ENCODE measurements around the gene NRM.
A peak's percentile ranks its signal among the peaks of the same experiment; 100 is the strongest.

GRCh38 chr6:30672445-30673253 lies 18.1 kb downstream of the NRM start, which contains the start of gene DHX16:
- TF ChIP-seq CTCF (conservative IDR thresholded peaks at IDR 0.05) (peak; percentile 95), ZFX (IDR thresholded peaks at IDR 0.05) (no peak)
